ENCODE measurements around the gene ALG9. TPM values are rescaled to one million over a fixed set of nuclear protein-coding genes. Genes with fewer than 3 reads are reported as not detected.

Gene ALG9
- 36.9 and 39.5 TPM in 2 replicates for total RNA-seq (ENCODE audit: low replicate concordance)

- peak; percentile 35 for TF ChIP-seq CTCF (IDR thresholded peaks at IDR 0.05)
- no peak for TF ChIP-seq EZH2 (IDR thresholded peaks at IDR 0.05)
- peak; percentile 88 for DNase-seq (ENCODE audit: low spot score)
- H3F3A ChIP-seq (ENCODE audit: low read depth): peaks cover 18% of the 10 kb centered on the region
- Mint-ChIP-seq H3K27me3 (ENCODE audit: insufficient read depth, low read depth) (peaks cover 5% of the 10 kb centered on the region), H3K9me3 (no peaks in the 10 kb centered on the region), H3K4me1 (peaks cover 15% of the 10 kb centered on the region), H3K27ac (peak within 1 kb of the TSS; percentile 88), H3K4me3 (peak within 1 kb of the TSS; percentile 96), H3K36me3 (peaks cover 17% of the 10 kb centered on the region)
- peak within 1 kb of the TSS; percentile 86 for H3K4me2 ChIP-seq
- H3K9me3 ChIP-seq (ENCODE audit: low read depth): no peaks in the 10 kb centered on the region
- H2AFZ ChIP-seq (replicated peaks): peak within 1 kb of the TSS; percentile 80
- peaks cover 7% of the 10 kb centered on the region for H3K79me2 ChIP-seq (ENCODE audit: low read depth)
- peak within 1 kb of the TSS; percentile 85 for H3K4me3 ChIP-seq
- peaks cover 7% of the 10 kb centered on the region for H3K36me3 ChIP-seq
- H3K4me1 ChIP-seq: no peaks in the 10 kb centered on the region
- no peaks in the 10 kb centered on the region for H3K27me3 ChIP-seq
- peak within 1 kb of the TSS; percentile 49 for H3K9ac ChIP-seq
- H3K27ac ChIP-seq: peak within 1 kb of the TSS; percentile 60
- no peaks in the 10 kb centered on the region for H4K20me1 ChIP-seq (ENCODE audit: low read depth)
Measured at GRCh38 chr11:111870886-111871692, at the start of gene ALG9. Gene ALG9, minus strand, starts transcription at chr11:111871581. Its CDS starts 99 bp downstream, at chr11:111871482.

GRCh38 chr11:111920908-111921307, 49.5 kb upstream of the ALG9 start:
- Mint-ChIP-seq H3K27me3 (ENCODE audit: insufficient read depth, low read depth) (peaks cover 4% of the 10 kb centered on the region), H3K27ac (no peak overlapping the region), H3K4me1 (peaks cover 24% of the 10 kb centered on the region), H3K36me3 (no peaks in the 10 kb centered on the region), H3K4me3 (no peak overlapping the region), H3K9me3 (no peaks in the 10 kb centered on the region)
- no peak for DNase-seq (ENCODE audit: low spot score)
- peaks cover 17% of the 10 kb centered on the region for H3K4me1 ChIP-seq
- H3F3A ChIP-seq (ENCODE audit: low read depth): peaks cover 7% of the 10 kb centered on the region
- no peak overlapping the region for H2AFZ ChIP-seq (replicated peaks)
- no peaks in the 10 kb centered on the region for H3K9me3 ChIP-seq (ENCODE audit: low read depth)
- H3K27me3 ChIP-seq: no peaks in the 10 kb centered on the region
- TF ChIP-seq EZH2 (IDR thresholded peaks at IDR 0.05): no peak
- no peak for TF ChIP-seq EZH2phosphoT487 (IDR thresholded peaks at IDR 0.05)
- TF ChIP-seq CTCF (IDR thresholded peaks at IDR 0.05): no peak
- H3K4me2 ChIP-seq: no peak overlapping the region
- H3K9ac ChIP-seq: no peak overlapping the region
- H3K4me3 ChIP-seq: no peak overlapping the region
- no peaks in the 10 kb centered on the region for H4K20me1 ChIP-seq (ENCODE audit: low read depth)
- H3K27ac ChIP-seq: no peak overlapping the region
- no peaks in the 10 kb centered on the region for H3K36me3 ChIP-seq
- no peaks in the 10 kb centered on the region for H3K79me2 ChIP-seq (ENCODE audit: low read depth)

GRCh38 chr11:111918390-111919256, 47.2 kb upstream of the ALG9 start, which contains the start of gene C11orf52:
Gene C11orf52, plus strand, starts transcription at chr11:111918913. Its CDS starts 60 bp downstream, at chr11:111918973.
- H3K9me3 Mint-ChIP-seq: no peaks in the 10 kb centered on the region
- Histone ChIP-seq H3K9ac (no peak within 1 kb of the TSS), H3K27me3 (no peaks in the 10 kb centered on the region), H3K9me3 (ENCODE audit: low read depth) (no peaks in the 10 kb centered on the region), H3K79me2 (ENCODE audit: low read depth) (no peaks in the 10 kb centered on the region), H2AFZ (replicated peaks) (peak within 1 kb of the TSS; percentile 68), H3K4me3 (no peak within 1 kb of the TSS), H3K36me3 (no peaks in the 10 kb centered on the region), H3K4me1 (peaks cover 12% of the 10 kb centered on the region), H3K4me2 (peak within 1 kb of the TSS; percentile 34), H3K27ac (no peak within 1 kb of the TSS), H3F3A (ENCODE audit: low read depth) (peaks cover 2% of the 10 kb centered on the region), H4K20me1 (ENCODE audit: low read depth) (no peaks in the 10 kb centered on the region)
- H3K4me3 Mint-ChIP-seq: no peak within 1 kb of the TSS
- H3K36me3 Mint-ChIP-seq: no peaks in the 10 kb centered on the region
- H3K4me1 Mint-ChIP-seq: peaks cover 11% of the 10 kb centered on the region
- H3K27me3 Mint-ChIP-seq (ENCODE audit: insufficient read depth, low read depth): peaks cover 4% of the 10 kb centered on the region
- peak within 1 kb of the TSS; percentile 74 for H3K27ac Mint-ChIP-seq
- TF ChIP-seq EZH2 (IDR thresholded peaks at IDR 0.05) (no peak), EZH2phosphoT487 (IDR thresholded peaks at IDR 0.05) (no peak), CTCF (IDR thresholded peaks at IDR 0.05) (no peak)
- DNase-seq (ENCODE audit: low spot score): peak; percentile 45

All from neural progenitor cell (in vitro differentiated cells).